Kidney (tissue), 14 donors: Measurements from ENCODE around the gene IGLL5. TPM values are rescaled to one million over a fixed set of nuclear protein-coding genes. Genes with fewer than 3 reads are reported as not detected.

Experiments
- DNase-seq, 5 donors: peaks; one replicate each; pipeline ENCODE4 v3.0.0-alpha.2; 2013 to 2020
- FAIRE-seq: peaks from 2 replicates; lab custom pipeline; 2012; peaks lifted over from hg19 to GRCh38; lab: Jason Lieb, UNC
- H3K27ac ChIP-seq, 2 donors: one replicate each; pipeline ENCODE4 v1.7.0; 2013; ENCODE audit warnings: low read depth in 2 of 2, low read length in 2 of 2, inconsistent platforms in 1 of 2
- H3K27me3 ChIP-seq: one replicate; pipeline ENCODE4 v1.7.1; 2013; ENCODE audit warnings: low read length, inconsistent platforms; ENCODE audit not compliant: control insufficient read depth, insufficient read depth
- H3K36me3 ChIP-seq, 3 donors: one replicate each; pipeline versions ENCODE4 v1.7.0 to v1.7.1; 2013; ENCODE audit warnings: low read length in 3 of 3, control low read depth in 1 of 3, inconsistent platforms in 1 of 3; ENCODE audit not compliant: insufficient read depth in 3 of 3, control insufficient read depth in 2 of 3
- H3K4me1 ChIP-seq, 3 donors: one replicate each; pipeline versions ENCODE4 v1.7.0 to v1.7.1; 2013; ENCODE audit warnings: low read length in 3 of 3, inconsistent platforms in 1 of 3, low read depth in 1 of 3; ENCODE audit not compliant: control insufficient read depth in 2 of 3, insufficient read depth in 2 of 3
- H3K4me3 ChIP-seq, 3 donors: one replicate each; pipeline versions ENCODE4 v1.7.0 to v1.8.1; 2013; ENCODE audit warnings: low read length in 3 of 3, control low read depth in 1 of 3, inconsistent platforms in 1 of 3
- H3K9ac ChIP-seq, 3 donors: one replicate each; pipeline versions ENCODE4 v1.7.0 to v1.7.1; 2013; ENCODE audit warnings: low read length in 3 of 3, control low read depth in 1 of 3, inconsistent platforms in 1 of 3
- H3K9me3 ChIP-seq, 3 donors: one replicate each; pipeline versions ENCODE4 v1.7.0 to v1.7.1; 2013; ENCODE audit warnings: low read length in 3 of 3, control low read depth in 1 of 3, inconsistent platforms in 1 of 3; ENCODE audit not compliant: control insufficient read depth in 2 of 3, insufficient read depth in 1 of 3
- CTCF ChIP-seq: IDR thresholded peaks from 3 replicates; pipeline ENCODE4 v1.5.1; 2012; ENCODE audit warnings: mild to moderate bottlenecking, moderate library complexity, borderline replicate concordance; ENCODE audit not compliant: insufficient read depth; ENCODE audit errors: extremely low read depth
- intact Hi-C: fragments of 100-400 bp; cut with DNase I; formaldehyde crosslinking; loops from one replicate; pipeline ENCODE4 v1.11.1; 2022
- polyA plus RNA-seq: library from polyadenylated mRNA; stranded (reverse); fragments of 350-450 nt; fragmentation: Illumina TruSeq; extraction: RNeasy Lipid Tissue Mini Kit (QIAGEN cat#74804); gene quantifications from one replicate; pipeline ENCODE4 v1.2.3, GENCODE V29; 2014; ENCODE audit warnings: low read depth, low replicate concordance; ENCODE audit not compliant: insufficient read depth
- total RNA-seq: library from RNA; stranded (reverse); fragmentation: NEBNext Ultra II Directional; extraction: Animal tissue kit (Norgen Biotek cat#: 25700); gene quantifications from one replicate; pipeline ENCODE4 v1.2.1, GENCODE V29; 2021
- donor health status: control.
- donor health status: control.
- donor health status: control.
- donor health status: control.
- donor health status: control.
- donor health status: DM: yes; HTN: yes; CAD: no.
- donor health status: Normal renal cell carcinoma (clear cell type).

Gene IGLL5
- total and polyA plus RNA-seq, 2 donors from 2014 or later: 1.9 to 103 TPM

- Histone ChIP-seq H3K27ac (no peak overlapping the region), H3K27me3 (no peaks in the 10 kb centered on the region), H3K9me3 (no peaks in the 10 kb centered on the region), H3K4me3 (no peak overlapping the region), H3K4me1 (no peaks in the 10 kb centered on the region), H3K36me3 (no peaks in the 10 kb centered on the region), H3K9ac (no peak overlapping the region)
- DNase-seq: peak in 2 of 5 donors; percentile 34
- FAIRE-seq: no peak
- TF ChIP-seq CTCF: no peak
- intact Hi-C loops: no loop called here
Observed at GRCh38 chr22:22855617-22856308, 31.9 kb upstream of the IGLL5 start.

- Histone ChIP-seq H3K9ac (no peak overlapping the region), H3K4me1 (no peaks in the 10 kb centered on the region), H3K36me3 (no peaks in the 10 kb centered on the region), H3K9me3 (no peaks in the 10 kb centered on the region), H3K27ac (no peak overlapping the region), H3K4me3 (no peak overlapping the region), H3K27me3 (no peaks in the 10 kb centered on the region)
- FAIRE-seq: no peak
- no peak for TF ChIP-seq CTCF
- intact Hi-C loops: no loop called here
- DNase-seq: no peak
Observed at GRCh38 chr22:22856364-22856763, 31.3 kb upstream of the IGLL5 start.

DNA sequence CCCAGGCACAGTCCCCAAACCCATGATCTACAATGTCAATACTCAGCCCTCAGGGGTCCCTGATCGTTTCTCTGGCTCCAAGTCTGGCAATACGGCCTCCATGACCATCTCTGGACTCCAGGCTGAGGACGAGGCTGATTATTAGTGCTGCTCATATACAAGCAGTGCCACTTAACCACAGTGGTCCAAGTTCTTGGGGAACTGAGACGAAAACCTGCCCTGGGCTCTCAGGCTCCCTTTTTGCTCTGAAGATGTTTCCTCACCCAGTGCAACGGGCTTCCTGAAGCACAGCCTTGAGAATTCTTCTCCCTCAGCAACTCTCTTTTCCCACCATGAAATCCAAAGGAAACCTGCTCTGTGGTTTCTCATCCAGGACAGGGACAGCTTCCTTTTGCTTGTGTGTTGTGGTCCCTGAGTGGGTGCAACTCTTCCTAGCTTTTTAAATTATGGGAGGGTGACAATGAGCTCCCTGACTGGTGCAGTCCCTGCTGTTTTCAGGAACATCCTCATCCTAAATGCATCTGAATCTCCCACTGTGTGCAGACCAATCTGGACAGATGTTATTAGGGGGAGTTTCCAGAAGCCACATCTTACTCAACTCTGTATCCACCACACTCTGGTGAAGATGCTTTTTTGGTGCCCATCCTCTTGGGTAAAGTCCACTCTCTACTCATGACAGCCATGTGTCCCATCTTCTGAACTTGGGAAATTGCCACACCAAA is 30.6 kb upstream of the IGLL5 start:
- intact Hi-C loops: no loop called here
- H3K4me1 ChIP-seq: no peaks in the 10 kb centered on the region
- H3K9ac ChIP-seq: no peak overlapping the region
- H3K36me3 ChIP-seq: no peaks in the 10 kb centered on the region
- H3K9me3 ChIP-seq: no peaks in the 10 kb centered on the region
- no peak overlapping the region for H3K27ac ChIP-seq
- no peak overlapping the region for H3K4me3 ChIP-seq
- FAIRE-seq (no peak), DNase-seq (no peak)
- no peak for TF ChIP-seq CTCF
- H3K27me3 ChIP-seq: no peaks in the 10 kb centered on the region
